SH-SY5Y (cell line): Measurements from ENCODE around the gene GNPNAT1.

Experiments used
- GATA2 ChIP-seq: IDR thresholded peaks from 2 replicates; pipeline ENCODE4 v1.6.1; 2011; ENCODE audit warnings: mild to moderate bottlenecking, low read depth, low read length
- GATA3 ChIP-seq: IDR thresholded peaks from 2 replicates; pipeline ENCODE4 v1.6.1; 2011; ENCODE audit warnings: low read depth, mild to moderate bottlenecking, low read length, moderate library complexity

The GNPNAT1 gene

GRCh38 chr14:52791223-52792096 lies at the start of gene GNPNAT1:
Gene GNPNAT1, minus strand, starts transcription at chr14:52791607. Its CDS starts 6,957 bp downstream, at chr14:52784650.
- no peak for TF ChIP-seq GATA3
- no peak for TF ChIP-seq GATA2

- no peak for TF ChIP-seq GATA2
- TF ChIP-seq GATA3, result no peak
Observed at GRCh38 chr14:52840877-52841276, 49.5 kb upstream of the GNPNAT1 start.

GRCh38 chr14:52837451-52837850 lies 46.0 kb upstream of the GNPNAT1 start:
- TF ChIP-seq GATA3 (no peak), GATA2 (no peak)

DNA sequence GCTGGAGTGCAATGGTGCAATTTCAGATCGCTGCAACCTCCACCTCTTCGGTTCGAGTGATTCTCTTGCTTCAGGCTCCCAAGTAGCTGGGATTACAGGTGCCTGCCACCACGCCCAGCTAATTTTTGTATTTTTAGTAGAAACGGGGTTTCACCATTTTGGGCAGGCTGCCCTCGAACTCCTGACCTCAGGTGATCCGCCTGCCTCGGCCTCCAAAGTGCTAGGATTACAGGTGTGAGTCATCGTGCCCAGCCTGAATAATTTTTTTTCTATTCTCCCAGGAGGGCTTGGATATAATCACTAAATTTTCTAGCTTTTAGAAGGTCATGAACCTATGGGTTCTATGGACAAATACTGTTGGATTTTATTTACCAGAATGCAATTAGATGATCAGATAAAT lies 44.7 kb upstream of the GNPNAT1 start:
- TF ChIP-seq GATA2 (no peak), GATA3 (no peak)

- TF ChIP-seq GATA3, result no peak
- TF ChIP-seq GATA2, result peak; percentile 50
Observed at GRCh38 chr14:52835122-52835903, 43.9 kb upstream of the GNPNAT1 start.

GRCh38 chr14:52834440-52834842 lies 43.0 kb upstream of the GNPNAT1 start:
- TF ChIP-seq GATA2 (no peak), GATA3 (peak; percentile 83)

DNA sequence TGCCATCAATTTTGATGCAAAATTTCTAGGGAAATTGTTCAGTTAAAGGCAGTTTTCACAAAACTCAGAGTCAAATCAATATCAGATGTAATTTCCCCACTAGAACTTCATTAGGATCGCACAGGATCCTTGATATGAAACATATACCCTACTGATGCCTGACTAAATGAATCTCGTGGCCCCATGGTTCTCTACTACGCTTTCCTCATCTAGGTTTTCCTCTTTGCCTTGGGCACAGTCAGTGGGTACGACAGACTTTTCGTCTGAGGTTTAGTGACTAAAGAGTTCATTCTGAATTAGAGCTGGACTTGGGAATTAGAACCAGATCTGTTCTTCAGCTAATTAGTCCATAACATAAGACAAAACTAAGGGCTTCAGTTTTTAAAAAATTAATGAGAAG lies 42.5 kb upstream of the GNPNAT1 start:
- TF ChIP-seq GATA3, result no peak
- TF ChIP-seq GATA2, result peak; percentile 30; the same call in 1 of the 2 replicates

GRCh38 chr14:52829527-52830185 lies 38.2 kb upstream of the GNPNAT1 start:
- no peak for TF ChIP-seq GATA3

DNA sequence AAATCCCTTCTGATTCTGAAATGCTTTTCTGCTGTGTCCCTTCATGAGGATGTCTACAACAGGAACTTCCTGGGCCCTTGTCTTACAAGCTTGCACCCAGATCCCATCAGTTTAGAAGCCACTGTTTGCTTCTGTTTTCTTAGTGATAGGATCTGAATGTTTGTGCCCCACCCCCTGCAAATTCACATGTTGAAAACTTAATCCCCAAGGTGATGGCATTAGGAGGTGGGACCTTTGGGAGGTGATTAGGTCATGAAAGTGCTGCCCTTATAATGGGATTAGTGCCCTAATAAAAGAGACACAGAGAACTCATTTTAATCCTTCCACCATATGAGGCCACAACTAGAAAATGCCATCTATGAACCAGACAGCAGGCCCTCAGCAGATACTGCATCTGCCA lies 36.0 kb upstream of the GNPNAT1 start:
- TF ChIP-seq GATA3 (no peak), GATA2 (no peak)

DNA sequence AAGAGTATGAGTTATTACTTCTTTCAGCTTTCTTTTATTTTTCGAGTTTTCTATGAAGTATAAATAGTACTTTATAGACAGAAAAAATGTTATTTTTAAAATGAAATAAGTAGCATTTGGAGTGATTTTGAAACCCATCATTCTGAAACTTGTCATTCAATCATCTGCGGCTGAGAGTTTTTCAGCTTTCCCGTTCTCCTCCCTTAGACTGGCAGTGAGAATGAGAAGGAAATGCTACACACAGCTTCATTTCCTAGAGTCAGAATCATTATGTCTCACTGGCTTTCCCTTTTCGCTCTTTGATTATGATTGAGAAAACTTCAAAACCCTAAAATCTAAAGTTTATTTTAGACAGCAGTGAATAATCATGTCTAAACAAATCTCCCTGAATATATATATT lies 33.7 kb upstream of the GNPNAT1 start:
- TF ChIP-seq GATA3 (no peak), GATA2 (no peak)

DNA sequence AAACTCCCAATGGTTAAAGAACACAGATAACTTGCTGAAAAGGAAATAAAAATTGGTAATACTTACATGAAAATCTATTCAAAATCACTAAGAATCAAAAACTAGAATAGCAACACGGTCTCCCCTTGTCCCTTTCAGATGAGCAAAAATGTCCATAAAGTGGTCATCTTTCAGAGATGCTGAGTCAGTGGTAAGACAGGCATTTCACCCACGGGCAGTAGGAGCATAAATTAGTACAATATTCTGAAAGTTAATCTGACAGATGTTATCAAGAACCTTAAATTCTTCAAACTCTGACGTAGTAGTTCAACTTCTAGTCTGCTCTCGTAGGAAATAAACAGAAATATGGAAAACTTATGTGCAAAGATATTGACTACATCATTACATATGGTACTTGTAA lies 33.1 kb upstream of the GNPNAT1 start:
- no peak for TF ChIP-seq GATA2
- TF ChIP-seq GATA3, result no peak

GRCh38 chr14:52821805-52822250 lies 30.4 kb upstream of the GNPNAT1 start:
- no peak for TF ChIP-seq GATA2

DNA sequence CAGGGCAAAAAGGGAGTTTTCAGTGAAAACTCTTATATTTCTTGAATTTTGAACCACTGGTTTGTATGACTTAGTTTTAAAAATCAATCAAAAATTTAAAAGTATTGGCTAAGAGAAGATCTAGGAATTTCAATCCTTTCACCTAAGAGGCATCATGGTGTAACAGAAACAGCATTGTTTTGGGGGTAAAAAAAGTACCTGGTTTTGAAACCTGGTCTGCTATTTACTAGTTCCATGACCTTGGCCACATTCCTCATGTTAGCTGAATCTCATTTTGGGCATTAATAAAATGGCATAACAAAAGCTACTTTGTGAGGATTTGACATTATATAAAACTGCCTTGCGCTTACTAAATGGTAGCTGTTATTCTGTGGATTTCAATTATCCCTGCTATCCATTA lies 16.7 kb upstream of the GNPNAT1 start:
- TF ChIP-seq GATA2 (no peak), GATA3 (no peak)

GRCh38 chr14:52806115-52806514 lies 14.7 kb upstream of the GNPNAT1 start:
- TF ChIP-seq GATA3 (no peak), GATA2 (no peak)
